Posterior vena cava (tissue), 2 donors: ENCODE data around the gene FLNB. TPM values are rescaled to one million over a fixed set of nuclear protein-coding genes. Genes with fewer than 3 reads are reported as not detected.

Source experiments
- DNase-seq: peaks from one replicate; pipeline ENCODE4 v3.0.0-alpha.2; 2020; ENCODE audit warnings: low spot score
- intact Hi-C, 2 donors: fragments of 100-400 bp; cut with DNase I; formaldehyde crosslinking; loops; one replicate each; pipeline versions ENCODE4 v1.14.1 to v1.14.2; 2022 to 2023
- total RNA-seq, 2 donors: library from RNA; stranded (reverse); fragmentation: NEBNext Ultra II Directional; extraction: Animal tissue kit (Norgen Biotek cat#: 25700); gene quantifications; one replicate each; pipeline ENCODE4 v1.2.1, GENCODE V29; 2021
- donor health status: DM: yes; HTN: yes; CAD: no.
- donor health status: DM: yes; HTN: yes; CAD: no.

FLNB gene
- total RNA-seq, 2 donors from 2014 or later, result 130 to 133 TPM

DNA sequence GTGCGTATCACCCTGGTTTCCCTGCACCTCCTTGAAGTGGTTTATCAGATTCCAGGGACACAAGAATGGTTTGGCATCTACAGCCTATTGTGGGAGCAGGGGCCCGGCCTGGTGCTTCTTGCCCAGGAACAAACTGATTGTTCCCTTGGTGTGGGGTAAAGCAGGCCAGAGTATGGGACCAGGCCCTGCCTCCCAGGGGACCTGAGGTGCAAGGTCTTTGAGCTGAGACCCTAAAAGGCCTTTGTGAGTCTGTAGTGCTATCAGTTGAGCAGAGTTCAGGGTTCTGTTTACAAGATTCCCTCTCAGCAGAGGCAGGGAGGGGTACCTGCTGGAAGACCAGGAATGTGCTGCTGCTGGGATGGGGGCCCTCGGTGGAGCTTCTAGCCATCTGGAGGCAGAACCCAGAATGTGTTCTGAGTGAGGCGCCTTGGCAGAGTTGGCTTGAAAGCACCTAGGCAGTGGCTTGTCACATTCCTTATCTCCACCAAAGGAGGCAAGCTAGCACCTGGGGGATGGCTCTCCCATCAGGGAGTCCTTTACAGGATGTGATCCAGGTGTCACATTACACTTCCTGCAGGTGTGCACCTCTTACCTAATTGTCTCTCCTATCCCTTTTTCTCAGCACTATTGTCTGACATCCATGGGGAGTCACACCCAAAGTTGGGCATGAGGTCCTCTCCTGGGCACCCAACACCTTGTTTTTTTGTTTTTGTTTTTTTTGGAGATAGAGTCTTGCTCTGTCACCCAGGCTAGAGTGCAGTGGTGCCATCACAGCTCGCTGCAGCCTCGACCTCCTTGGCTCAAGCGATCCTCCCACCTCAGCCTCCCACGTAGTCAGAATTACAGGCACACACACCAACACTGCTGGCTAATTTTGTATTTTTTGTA lies 13.1 kb downstream of the FLNB start:
- DNase-seq, result no peak
- intact Hi-C loops, result no loop called here

DNA sequence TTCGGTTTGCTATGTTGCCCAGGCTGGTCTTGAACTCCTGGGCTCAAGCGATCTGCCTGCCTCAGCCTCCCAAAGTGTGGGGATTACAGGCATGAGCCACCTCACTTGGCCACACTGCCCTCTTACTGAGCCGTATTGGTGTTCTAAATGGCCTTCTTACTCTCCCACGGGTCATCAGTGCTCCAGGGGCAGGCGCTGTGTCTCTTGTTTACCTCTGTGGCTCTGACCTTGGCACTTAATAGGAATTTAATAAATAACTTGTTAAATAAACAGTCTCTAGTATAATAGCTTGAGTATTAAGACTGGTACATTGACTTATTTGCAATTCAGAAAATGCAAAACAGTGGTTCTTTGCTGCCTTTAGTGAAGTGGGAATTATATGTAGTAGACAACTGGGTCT lies 13.7 kb downstream of the FLNB start:
- no peak for DNase-seq
- intact Hi-C loops, result no loop called here

DNA sequence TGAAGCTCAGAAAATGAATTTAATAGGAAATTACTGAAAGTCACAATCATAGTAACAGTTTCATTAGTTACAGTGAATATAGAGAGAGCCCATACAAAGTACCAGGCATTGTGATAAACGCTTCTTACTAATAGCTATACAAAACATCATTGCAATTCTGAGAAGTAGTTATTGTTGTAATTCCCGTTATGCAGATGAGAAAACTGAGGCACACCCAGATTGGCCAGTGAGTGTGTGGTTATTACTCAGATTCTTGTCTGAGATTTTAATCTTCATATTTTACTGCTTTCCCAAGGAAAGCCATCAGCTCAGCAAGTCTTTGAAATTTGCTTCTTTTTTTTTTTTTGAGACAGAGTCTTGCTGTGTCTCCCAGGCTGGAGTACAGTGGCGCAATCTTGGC lies 14.3 kb downstream of the FLNB start:
- intact Hi-C loops, result no loop called here
- no peak for DNase-seq

DNA sequence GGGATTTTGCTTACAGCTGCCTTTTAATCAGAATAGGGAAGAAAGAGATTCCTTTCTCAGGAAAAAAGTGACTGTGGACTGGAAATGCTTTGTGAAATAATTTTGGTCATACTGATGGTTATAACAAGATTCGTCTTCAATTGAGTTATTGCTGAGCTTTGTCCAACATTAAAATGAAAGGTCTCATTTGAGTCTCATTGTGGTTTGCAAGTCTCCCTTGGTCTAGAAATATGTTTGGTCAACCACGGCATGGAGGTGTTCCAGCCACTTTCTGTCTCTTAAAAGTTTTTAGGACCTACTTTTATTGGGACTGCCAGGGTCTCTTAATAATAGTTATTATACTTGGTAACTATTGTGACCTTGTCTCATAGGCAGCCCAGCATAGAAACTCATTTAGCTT lies 15.3 kb downstream of the FLNB start:
- no peak for DNase-seq
- intact Hi-C loops, result no loop called here

DNA sequence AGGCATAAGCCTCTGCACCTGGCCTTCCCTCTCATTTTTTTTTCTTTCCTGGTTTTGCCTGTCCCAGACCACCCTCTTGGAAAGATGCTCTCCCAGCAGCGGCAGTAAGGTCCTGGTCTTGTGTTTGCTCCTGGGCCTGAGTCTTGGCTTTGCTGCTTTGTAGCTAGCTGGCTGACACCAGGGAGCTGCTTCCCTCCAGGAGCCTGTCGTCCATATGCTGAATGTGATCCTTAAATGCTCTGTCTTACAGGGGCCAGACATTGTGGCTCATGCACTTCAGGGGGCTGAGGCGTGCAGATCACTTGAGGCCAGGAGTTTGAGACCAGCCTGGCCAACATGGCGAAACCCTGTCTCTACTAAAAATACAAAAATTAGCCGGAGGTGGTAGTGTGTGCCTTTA lies 17.2 kb downstream of the FLNB start:
- intact Hi-C loops, result no loop called here

DNA sequence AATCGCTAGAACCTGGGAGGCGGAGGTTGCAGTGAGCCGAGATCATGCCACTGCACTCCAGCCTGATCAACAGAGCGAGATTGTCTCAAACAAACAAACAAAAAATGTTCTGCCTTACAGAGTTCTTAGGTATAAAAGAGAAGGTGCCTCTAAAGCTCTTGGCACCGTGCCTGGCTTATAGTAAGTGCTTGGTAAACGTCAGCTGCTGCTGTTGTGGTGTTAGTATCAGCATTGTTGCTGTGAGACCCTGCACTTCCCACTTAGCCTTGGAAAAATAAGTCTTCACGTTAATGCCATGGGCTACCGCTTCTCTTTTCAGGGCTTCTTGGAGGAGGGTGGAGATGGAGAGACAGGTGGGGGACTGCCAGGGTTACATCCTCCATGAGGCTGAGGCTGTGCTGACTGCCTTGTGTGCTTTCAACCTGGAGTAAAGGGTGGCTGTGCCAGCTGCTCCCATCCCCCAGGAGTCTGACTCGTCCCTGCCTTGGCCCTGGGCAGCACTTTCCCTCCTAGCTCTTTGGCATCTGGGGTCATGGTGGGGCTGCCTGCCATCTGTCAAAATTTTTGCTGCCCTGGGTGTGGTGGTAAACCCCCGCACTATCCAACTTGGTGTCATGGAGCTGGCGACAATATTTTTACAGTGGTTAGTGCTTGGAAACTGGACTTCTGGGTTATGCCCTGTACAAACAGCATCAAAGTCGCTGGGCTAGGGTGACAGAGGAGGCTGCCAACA lies 17.8 kb downstream of the FLNB start:
- no peak for DNase-seq
- intact Hi-C loops, result no loop called here

More for the DNA sequence above, 17.2 kb downstream of the FLNB start:
- DNase-seq, result no peak

DNA sequence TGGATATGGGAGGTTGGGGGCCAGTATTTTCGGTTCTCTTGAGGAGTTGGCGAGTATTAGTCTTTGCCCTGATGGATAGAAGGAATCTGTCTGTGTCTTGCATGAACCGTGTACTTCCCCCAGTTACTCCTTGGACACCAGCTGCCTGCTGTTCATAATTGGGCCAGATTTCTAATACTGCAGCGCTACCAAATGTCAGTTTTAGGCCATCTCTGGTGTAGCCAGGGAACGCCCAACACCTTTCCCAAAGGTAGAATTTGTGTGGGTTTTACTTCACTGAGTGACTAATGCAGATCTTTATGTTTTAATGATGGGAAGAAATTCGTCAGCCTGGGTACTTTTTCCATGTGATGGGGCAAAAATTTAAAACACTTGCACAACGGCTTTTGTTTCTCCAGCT lies 18.4 kb downstream of the FLNB start:
- intact Hi-C loops, result no loop called here
- DNase-seq, result no peak

DNA sequence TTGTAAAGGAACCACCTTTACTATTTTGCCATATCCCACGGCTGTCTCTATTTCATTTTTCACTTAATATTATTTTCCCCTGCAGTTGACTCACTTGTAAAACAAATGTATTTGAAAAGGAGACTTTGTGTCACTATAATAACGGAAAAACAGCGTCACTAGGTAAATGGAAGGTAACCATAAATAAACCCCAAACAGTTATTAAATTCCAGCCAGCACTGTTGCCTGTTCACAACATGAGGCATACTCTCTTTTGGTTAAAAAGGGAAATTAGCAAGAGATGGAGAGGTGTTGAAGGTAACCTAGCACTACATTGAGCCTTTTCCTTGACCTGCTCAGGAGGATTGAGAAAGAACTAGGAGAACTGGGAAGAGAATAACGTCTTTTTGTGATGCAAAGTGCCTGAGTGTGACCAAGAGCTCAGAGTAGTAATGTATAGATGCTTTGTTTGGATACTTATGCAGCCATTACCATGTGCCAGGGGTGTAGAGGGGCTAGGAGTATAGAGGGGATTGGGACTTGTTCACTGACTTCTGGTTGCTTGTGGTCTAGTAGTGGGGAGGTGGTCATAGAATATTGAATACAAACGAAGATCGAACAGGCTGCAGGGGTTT lies 19.6 kb downstream of the FLNB start:
- intact Hi-C loops, result no loop called here
- DNase-seq, result no peak

DNA sequence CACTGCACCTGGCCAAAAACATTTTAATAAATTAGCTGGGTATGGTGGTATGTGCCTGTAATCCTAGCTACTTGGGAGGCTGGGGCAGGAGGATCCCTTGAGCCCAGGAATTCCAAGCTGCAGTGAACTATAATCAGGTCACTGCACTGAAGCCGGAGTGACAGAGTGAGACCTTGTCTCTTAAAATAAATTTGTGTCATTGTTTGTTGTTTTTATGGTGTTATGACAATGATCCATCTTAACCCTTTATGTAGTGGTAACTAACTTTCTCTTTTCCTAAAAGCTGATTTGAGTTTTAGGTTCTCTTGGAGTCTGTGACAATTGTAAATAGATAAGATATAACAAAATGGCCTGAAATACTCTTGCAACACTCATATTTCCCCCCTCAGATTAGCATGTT lies 20.7 kb downstream of the FLNB start:
- DNase-seq, result no peak
- intact Hi-C loops, result no loop called here

DNA sequence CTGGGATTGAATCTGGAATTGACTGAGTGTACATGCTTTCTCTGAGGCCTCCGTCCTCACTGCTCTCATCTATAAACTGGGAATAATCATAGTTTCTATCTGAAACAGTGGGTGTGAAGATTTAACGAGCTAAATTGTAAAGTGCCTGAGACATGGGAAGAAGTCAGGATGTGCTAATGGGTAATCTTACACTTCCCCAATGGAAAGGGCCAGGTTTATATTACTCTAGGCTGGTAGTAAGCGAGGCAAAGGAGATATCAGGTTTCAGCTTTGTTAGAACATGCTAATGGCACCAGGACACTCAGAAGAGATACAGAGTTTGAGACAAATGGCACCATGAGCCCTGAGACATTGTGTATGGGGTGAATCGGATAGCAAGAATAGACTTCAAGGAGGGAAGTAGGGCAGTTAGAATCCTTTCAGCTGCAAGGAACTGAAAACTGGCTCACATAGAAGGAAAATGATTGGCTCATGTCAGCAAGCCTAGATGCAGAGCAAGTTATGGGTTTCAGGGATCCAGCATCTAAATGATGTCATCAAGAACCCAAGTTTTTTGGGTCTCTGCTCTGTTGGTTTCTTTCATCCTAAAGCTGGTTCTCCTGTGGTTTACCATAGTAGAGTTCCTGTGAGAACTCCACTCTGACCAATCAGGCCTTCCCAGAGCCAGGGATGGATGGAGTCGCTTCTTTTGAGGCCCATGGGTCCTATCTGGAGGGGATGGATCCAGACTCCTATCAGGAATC lies 21.8 kb downstream of the FLNB start:
- no peak for DNase-seq
- intact Hi-C loops, result no loop called here

DNA sequence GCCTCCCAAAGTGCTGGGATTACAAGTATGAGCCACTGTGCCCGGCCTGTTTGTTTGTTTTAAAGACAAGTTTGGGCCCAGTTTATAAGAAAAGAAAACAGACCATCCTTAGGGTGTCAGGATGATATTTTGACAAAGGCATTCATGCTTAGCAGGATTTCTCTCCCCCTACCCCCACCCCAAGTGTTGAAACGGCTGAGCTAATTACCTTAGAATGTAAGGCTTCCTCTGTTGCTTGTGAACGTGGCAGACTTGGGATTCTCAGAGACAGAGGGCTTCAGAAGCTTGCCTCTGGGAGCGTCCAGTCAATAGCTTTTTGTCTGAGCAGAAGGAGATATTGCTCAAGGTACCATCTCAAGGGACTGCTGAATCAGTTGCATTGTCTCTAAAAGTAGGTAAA lies 24.0 kb downstream of the FLNB start:
- intact Hi-C loops, result no loop called here
- no peak for DNase-seq

DNA sequence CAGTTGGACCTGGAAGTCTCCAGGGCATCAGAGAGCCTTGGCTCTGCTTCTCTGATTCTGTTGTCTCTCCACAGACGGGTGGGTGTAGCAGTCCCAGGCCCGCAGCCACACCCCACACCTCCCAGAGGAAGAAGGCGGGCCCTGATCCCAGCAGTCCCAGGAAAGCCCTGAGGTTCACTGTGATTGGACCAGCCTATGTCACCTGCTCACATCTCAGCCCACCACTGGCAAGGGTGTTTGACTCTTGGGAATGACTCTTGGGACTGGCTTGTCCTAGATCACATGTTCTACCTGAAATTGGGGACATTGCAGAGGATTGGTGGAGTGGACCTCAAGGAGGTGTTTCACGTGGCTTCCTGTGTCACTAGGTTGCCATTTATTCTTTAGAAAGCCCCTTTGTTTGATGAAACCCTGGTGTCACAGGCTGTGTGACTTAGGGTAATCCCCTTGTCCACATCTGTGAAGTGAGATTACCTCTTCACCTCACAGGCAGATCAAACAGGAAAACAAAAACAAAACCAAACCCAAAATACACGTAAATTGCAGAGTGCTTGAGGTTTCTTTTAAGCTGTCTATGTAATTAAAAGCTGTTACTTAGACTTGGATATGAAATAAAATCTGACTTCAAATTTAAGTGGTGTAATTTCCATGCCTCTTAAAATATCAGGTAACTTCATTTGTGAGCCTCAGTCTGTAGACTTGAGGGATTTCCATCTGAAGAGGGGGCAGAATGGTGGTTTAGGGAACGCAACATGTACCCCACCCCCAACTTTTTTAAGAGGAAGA lies 26.7 kb downstream of the FLNB start:
- DNase-seq, result peak; percentile 44

DNA sequence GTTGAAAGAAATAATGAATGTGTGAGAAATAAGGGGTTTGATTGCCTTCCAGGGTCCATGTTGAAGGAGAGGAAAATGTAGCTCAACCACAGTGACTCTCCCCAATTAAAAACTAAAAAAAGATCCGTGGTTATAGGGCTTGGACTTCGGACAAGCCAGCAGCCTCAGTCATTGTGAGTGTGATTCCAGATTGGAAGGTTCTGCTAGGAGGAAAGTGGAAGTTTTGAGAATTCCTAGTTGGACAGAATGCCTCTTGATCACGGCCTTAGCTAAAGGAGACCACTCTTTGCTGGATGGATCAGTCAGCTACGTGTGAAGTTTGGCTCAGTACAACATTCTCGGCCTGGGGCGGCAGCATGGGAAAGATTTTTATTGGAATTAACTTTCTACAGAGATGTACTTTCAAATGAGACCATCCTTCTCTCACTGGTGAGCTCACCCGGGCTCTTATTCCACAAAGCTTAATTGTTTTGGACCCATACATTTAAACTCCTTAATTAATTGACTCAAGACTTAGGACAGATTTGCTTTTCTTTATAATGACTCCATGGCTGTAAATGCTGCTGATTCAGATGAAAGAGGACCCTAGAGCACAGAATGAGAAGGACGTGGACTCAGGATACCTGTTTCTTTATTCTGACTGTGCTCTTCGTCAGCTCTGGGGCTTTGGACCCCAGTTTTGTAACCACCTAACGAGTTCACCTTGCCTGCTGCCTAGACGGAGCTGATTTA lies 27.5 kb downstream of the FLNB start:
- intact Hi-C loops, result no loop called here
- DNase-seq, result peak; percentile 22

More for the DNA sequence above, 26.7 kb downstream of the FLNB start:
- intact Hi-C loops, result no loop called here

DNA sequence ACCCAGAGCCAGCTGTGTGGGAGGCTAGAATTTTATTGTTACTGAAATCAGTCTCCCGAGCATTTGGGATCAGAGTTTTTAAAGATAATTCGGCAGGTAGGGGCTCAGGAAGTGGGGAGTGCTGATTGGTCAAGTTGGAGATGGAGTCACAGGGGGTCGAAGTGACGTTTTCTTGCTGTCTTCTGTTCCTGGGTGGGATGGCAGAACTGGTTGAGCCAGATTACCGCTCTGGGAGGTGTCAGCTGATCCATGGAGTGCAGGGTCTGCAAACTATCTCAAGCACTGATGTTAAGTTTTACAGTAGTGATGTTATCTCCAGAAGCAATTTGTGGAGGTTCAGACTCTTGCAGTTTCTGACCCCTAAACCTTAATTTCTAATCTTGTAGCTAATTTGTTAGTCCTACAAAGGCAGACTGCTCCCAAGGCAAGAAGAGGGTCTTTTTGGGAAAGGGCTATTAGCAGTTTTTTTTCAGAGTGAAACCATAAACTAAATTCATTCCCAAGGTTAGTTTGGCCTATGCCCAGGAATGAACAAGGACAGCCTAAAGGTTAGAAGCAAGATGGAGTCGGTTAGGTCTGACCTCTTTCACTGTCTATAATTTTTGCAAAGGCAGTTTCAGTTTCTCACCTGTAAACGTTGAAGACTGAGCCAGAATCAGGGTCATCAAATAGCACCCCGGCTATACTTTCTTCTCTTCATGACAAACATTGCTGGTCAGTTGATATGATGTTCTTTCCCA lies 28.2 kb downstream of the FLNB start:
- DNase-seq, result no peak
- intact Hi-C loops, result no loop called here

DNA sequence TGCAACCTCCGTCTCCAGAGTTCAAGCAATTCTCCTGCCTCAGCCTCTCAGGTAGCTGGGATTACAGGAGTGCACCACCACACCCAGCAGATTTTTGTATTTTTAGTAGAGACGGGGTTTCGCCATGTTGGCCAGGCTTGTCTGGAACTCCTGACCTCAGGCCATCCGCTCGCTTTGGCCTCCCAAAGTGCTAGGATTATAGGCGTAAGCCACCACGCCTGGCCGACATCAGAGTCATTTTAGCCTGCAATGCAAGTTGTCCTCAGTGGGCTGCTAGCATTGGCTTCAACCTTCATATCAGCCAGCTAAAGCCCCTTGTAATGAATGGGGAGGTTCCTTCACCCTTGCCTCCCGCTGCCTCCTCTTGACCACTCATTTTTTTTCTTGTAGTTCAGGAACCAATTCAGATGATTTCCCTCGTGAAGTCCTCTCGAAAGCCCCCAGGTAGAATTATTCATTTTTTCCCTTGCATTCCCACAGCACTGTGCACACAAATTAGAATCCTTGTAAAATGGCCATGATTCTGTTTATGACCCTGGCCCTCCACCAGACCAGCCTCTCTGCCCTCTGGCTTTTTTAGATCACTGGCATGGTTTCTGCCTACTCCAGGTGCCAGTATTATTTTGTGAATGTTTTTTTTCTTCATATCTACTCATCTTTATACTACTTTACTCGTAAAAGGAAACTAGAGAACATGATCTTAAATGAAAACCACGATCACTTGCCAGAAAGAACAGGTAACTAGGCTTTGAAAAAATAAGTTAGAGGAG lies 29.1 kb downstream of the FLNB start:
- intact Hi-C loops, result no loop called here
- DNase-seq, result peak; percentile 68

DNA sequence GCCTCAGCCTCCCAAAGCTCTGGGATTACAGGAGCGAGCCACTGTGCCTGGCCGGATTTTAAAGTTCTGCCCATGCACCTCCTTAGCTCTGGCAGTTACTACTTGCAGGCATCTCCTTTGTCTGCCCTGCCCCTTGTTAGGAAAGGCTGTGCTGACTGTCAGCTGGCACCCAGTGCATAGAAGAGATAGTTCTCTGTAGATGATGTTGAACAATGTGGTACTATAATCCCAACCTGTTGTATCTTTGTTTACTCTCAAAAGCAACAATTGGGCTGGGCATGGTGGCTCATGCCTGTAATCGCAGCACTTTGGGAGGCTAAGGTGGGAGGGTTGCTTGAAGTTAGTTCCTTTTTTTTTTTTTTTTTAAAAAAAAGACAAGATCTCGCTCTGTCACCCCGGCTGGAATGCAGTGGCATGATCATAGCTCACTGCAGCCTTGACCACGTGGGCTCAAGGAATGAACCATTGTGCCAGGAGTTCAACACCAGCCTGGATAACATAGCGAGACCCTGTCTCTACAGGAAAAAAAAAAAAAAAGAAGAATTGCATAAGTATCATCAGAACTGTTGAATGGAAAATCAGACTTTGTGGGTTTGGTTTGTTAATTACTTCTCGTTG lies 30.6 kb downstream of the FLNB start:
- intact Hi-C loops, result no loop called here
- peak; percentile 18 for DNase-seq
